H9 (cell line): ENCODE results near the gene ANO2. TPM values are rescaled to one million over a fixed set of nuclear protein-coding genes. Genes with fewer than 3 reads are reported as not detected.

Source experiments
- DNase-seq: peaks from one replicate; pipeline ENCODE4 v3.0.0-alpha.2; 2017
- H2AFZ ChIP-seq: one replicate; pipeline ENCODE4 v1.6.1; 2013; ENCODE audit warnings: mild to moderate bottlenecking, low read length, control low read depth, moderate library complexity
- H2AK5ac ChIP-seq: 2 replicates; pipeline ENCODE4 v1.6.1; 2013; ENCODE audit warnings: low read length, control low read depth, mixed read lengths; ENCODE audit not compliant: insufficient read length
- H2BK120ac ChIP-seq: one replicate; pipeline ENCODE4 v1.6.1; 2013; ENCODE audit warnings: low read depth, mild to moderate bottlenecking, low read length, control low read depth, inconsistent platforms; ENCODE audit not compliant: poor library complexity, severe bottlenecking
- H2BK12ac ChIP-seq: 2 replicates; pipeline ENCODE4 v1.6.1; 2013; ENCODE audit warnings: low read length, control low read depth, mixed read lengths, low read depth; ENCODE audit not compliant: insufficient read length
- H2BK15ac ChIP-seq: 2 replicates; pipeline ENCODE4 v1.6.1; 2013; ENCODE audit warnings: low read depth, low read length, control low read depth
- H2BK20ac ChIP-seq: one replicate; pipeline ENCODE4 v1.6.1; 2013; ENCODE audit warnings: low read depth, mild to moderate bottlenecking, low read length, control low read depth, inconsistent platforms; ENCODE audit not compliant: poor library complexity, severe bottlenecking
- H2BK5ac ChIP-seq: 2 replicates; pipeline ENCODE4 v1.6.1; 2013; ENCODE audit warnings: low read length, control low read depth, mixed read lengths; ENCODE audit not compliant: insufficient read length
- H3K14ac ChIP-seq: 2 replicates; pipeline ENCODE4 v1.6.1; 2013; ENCODE audit warnings: low read length, control low read depth; ENCODE audit not compliant: insufficient read depth
- H3K18ac ChIP-seq: 2 replicates; pipeline ENCODE4 v1.6.1; 2013; ENCODE audit warnings: low read depth, mild to moderate bottlenecking, mixed read lengths, low read length, control low read depth; ENCODE audit not compliant: insufficient read length
- H3K23ac ChIP-seq: 2 replicates; pipeline ENCODE4 v1.6.1; 2013; ENCODE audit warnings: low read length, control low read depth, mixed read lengths, low read depth; ENCODE audit not compliant: insufficient read length
- H3K23me2 ChIP-seq: 2 replicates; pipeline ENCODE4 v1.6.1; 2013; ENCODE audit warnings: low read depth, mild to moderate bottlenecking, mixed read lengths, low read length, control low read depth; ENCODE audit not compliant: insufficient read length, poor library complexity, severe bottlenecking
- H3K27ac ChIP-seq: 2 replicates; pipeline ENCODE4 v1.5.1; 2013; ENCODE audit warnings: low read length, control low read depth, mixed read lengths, low read depth; ENCODE audit not compliant: insufficient read length
- H3K27me3 ChIP-seq: 2 replicates; pipeline ENCODE4 v1.6.1; 2013; ENCODE audit warnings: low read length, control low read depth, inconsistent platforms; ENCODE audit not compliant: insufficient read depth
- H3K4ac ChIP-seq: 2 replicates; pipeline ENCODE4 v1.6.1; 2013; ENCODE audit warnings: low read depth, mild to moderate bottlenecking, control low read depth, inconsistent platforms, low read length, moderate library complexity
- H3K4me1 ChIP-seq: 2 replicates; pipeline ENCODE4 v1.6.1; 2013; ENCODE audit warnings: low read length, control low read depth, inconsistent platforms; ENCODE audit not compliant: insufficient read depth
- H3K4me2 ChIP-seq: 2 replicates; pipeline ENCODE4 v1.6.1; 2013; ENCODE audit warnings: low read length, control low read depth, mixed read lengths; ENCODE audit not compliant: insufficient read length, insufficient read depth
- H3K56ac ChIP-seq: 2 replicates; pipeline ENCODE4 v1.6.1; 2013; ENCODE audit warnings: low read depth, mild to moderate bottlenecking, mixed read lengths, low read length, control low read depth; ENCODE audit not compliant: insufficient read length
- H3K79me1 ChIP-seq: 2 replicates; pipeline ENCODE4 v1.6.1; 2013; ENCODE audit warnings: low read depth, mild to moderate bottlenecking, moderate library complexity, low read length, control low read depth, inconsistent platforms; ENCODE audit not compliant: insufficient read depth, poor library complexity, severe bottlenecking
- H3K79me2 ChIP-seq: 2 replicates; pipeline ENCODE4 v1.6.1; 2013; ENCODE audit warnings: low read length, control low read depth, inconsistent platforms; ENCODE audit not compliant: insufficient read depth
- H3K9ac ChIP-seq: 2 replicates; pipeline ENCODE4 v1.6.1; 2013; ENCODE audit warnings: low read length, control low read depth, mixed read lengths; ENCODE audit not compliant: insufficient read length; ENCODE audit errors: extremely low read depth
- H3K9me3 ChIP-seq: one replicate; pipeline ENCODE4 v1.6.1; 2013; ENCODE audit warnings: low read depth, low read length, inconsistent platforms; ENCODE audit not compliant: control insufficient read depth
- H3T11ph ChIP-seq: one replicate; pipeline ENCODE4 v1.6.1; 2013; ENCODE audit warnings: mild to moderate bottlenecking, low read length, control low read depth, inconsistent platforms
- H4K20me1 ChIP-seq: one replicate; pipeline ENCODE4 v1.6.1; 2013; ENCODE audit not compliant: control insufficient read depth, insufficient read length, insufficient read depth
- H4K5ac ChIP-seq: 2 replicates; pipeline ENCODE4 v1.6.1; 2013; ENCODE audit warnings: low read depth, mild to moderate bottlenecking, mixed read lengths, low read length, control low read depth; ENCODE audit not compliant: insufficient read length
- H4K8ac ChIP-seq: replicated peaks from 2 replicates; pipeline ENCODE4 v1.6.1; 2013; ENCODE audit warnings: low read length, control low read depth, mixed read lengths, low read depth; ENCODE audit not compliant: insufficient read length
- H4K91ac ChIP-seq: 2 replicates; pipeline ENCODE4 v1.6.1; 2013; ENCODE audit warnings: low read depth, mild to moderate bottlenecking, moderate library complexity, mixed read lengths, low read length, control low read depth; ENCODE audit not compliant: insufficient read length
- H3K27ac Mint-ChIP-seq, 3 experiments: 2 replicates in 2 of 3; 3 replicates in 1 of 3; pipeline ENCODE4 v1.8.0; 2020 to 2021; ENCODE audit warnings: mixed read lengths in 3 of 3, mild to moderate bottlenecking in 1 of 3, moderate library complexity in 1 of 3
- H3K27me3 Mint-ChIP-seq: 2 replicates; pipeline ENCODE4 v1.8.0; 2021; ENCODE audit warnings: low read depth, mild to moderate bottlenecking, moderate library complexity, mixed read lengths
- H3K36me3 Mint-ChIP-seq, 3 experiments: 2 replicates in 2 of 3; 3 replicates in 1 of 3; pipeline ENCODE4 v1.8.0; 2020 to 2021; ENCODE audit warnings: low read depth in 3 of 3, mixed read lengths in 3 of 3; ENCODE audit not compliant: insufficient read depth in 1 of 3
- H3K4me1 Mint-ChIP-seq, 2 experiments: 2 replicates each; pipeline ENCODE4 v1.8.0; 2020; ENCODE audit warnings: mixed read lengths in 2 of 2
- H3K4me3 Mint-ChIP-seq, 2 experiments: 2 replicates in 1 of 2; 3 replicates in 1 of 2; pipeline ENCODE4 v1.8.0; 2020 to 2021; ENCODE audit warnings: mild to moderate bottlenecking in 2 of 2, mixed read lengths in 2 of 2, moderate library complexity in 1 of 2
- H3K9me3 Mint-ChIP-seq, 2 experiments: 2 replicates in 1 of 2; 3 replicates in 1 of 2; pipeline ENCODE4 v1.8.0; 2020; ENCODE audit warnings: mild to moderate bottlenecking in 2 of 2, mixed read lengths in 2 of 2, moderate library complexity in 1 of 2
- CTCF ChIP-seq: fragments of 200-600 bp; sonication (generic); conservative IDR thresholded peaks from 3 replicates; pipeline ENCODE4 v1.8.0; 2021; ENCODE audit warnings: antibody characterized with exemption, mild to moderate bottlenecking
- WGBS: extraction: QIAGEN DNeasy Blood & Tissue Kit; methylation state at CpG from one replicate; pipeline ENCODE4 v1.1.7; 2013; ENCODE audit warnings: missing lambda C conversion rate, low lambda C conversion rate, mixed read lengths; ENCODE audit not compliant: insufficient read length; ENCODE audit errors: extremely low coverage; 5-methylcytosine and 5-hydroxymethylcytosine counted together
- total RNA-seq: library from RNA; stranded (reverse); gene quantifications from 2 replicates; pipeline ENCODE4 v1.2.1, GENCODE V29; 2021

ANO2 gene
- total RNA-seq, 1 experiment from 2014 or later: 3.8 TPM

DNA sequence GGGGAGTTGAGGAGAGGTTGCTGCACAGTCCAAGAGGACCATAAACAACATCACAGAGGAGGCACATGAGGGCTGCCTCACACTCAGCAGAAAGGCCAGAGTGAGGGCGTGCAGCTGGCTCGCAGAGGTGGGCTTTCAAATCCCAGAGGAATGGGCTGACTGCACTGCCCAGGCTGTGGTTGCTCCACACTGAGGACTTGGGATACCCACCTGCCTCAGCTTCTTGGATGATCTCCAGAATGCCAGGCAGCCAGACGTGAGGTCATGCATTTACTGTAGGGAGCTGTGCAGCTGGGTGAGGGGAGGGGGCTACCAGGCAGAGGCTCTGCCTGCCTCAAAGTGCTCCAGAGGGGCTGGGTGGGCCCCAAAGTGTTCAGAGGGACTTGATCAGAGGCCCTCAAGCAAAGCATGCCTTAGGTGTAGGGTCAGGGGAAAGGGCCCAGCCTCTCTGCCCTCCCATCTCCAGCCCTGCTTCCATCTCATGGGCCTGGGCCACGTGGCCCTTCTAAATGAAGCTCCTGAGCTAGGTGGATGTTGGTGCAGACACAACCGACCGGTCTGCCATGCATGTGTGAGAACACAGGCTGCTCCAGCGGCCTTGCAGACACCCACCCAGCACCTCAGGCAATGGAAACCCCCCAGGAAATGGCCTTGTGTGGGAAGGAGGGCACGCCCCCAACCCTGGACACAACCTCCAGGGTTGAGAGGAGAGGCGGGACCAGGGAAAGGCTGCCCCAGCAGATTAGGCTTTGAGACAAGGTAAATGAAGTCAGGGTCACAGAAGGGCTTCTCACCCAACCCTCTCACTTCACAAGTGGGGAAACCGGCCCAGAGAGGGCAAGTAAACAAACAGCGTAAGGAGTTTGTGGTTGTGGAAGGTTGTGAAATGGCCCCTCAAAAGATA lies 422.4 kb downstream of the ANO2 start:
- Histone ChIP-seq H4K8ac (no peak overlapping the region), H3T11ph (no peak overlapping the region), H3K4me1 (no peaks in the 10 kb centered on the region), H3K18ac (no peak overlapping the region), H4K5ac (no peak overlapping the region), H2BK5ac (no peak overlapping the region), H3K23me2 (no peaks in the 10 kb centered on the region), H2BK120ac (no peak overlapping the region), H3K23ac (no peak overlapping the region), H4K20me1 (no peaks in the 10 kb centered on the region), H3K9me3 (no peaks in the 10 kb centered on the region), H3K4ac (no peak overlapping the region), H3K4me2 (no peak overlapping the region), H3K27me3 (no peaks in the 10 kb centered on the region), H2BK12ac (no peak overlapping the region), H3K56ac (no peak overlapping the region), H3K79me1 (no peaks in the 10 kb centered on the region), H2AFZ (no peak overlapping the region), H3K27ac (no peak overlapping the region), H4K91ac (no peak overlapping the region), H2BK20ac (no peak overlapping the region), H3K14ac (no peak overlapping the region), H2BK15ac (no peak overlapping the region), H3K9ac (no peak overlapping the region), H2AK5ac (no peak overlapping the region), H3K79me2 (no peaks in the 10 kb centered on the region)
- Mint-ChIP-seq H3K9me3 (no peaks in the 10 kb centered on the region), H3K4me1 (peaks cover 6 to 10% of the 10 kb centered on the region in 2 experiments), H3K36me3 (no peaks in the 10 kb centered on the region), H3K27ac (no peak overlapping the region; a peak in 1 of 7 replicates), H3K4me3 (no peak overlapping the region), H3K27me3 (peaks cover 3% of the 10 kb centered on the region; the same call in 1 of the 2 replicates)
- peak; percentile 13 for DNase-seq
- TF ChIP-seq CTCF: no peak
- no CpG with 5 or more reads among the region's 11 CpGs for WGBS
